ENCODE results near the gene SPO11.

Gene SPO11

GRCh38 chr20:57312138-57312537 is 17.5 kb upstream of the SPO11 start:
- no peak for DNase-seq

GRCh38 chr20:57313230-57313629 is 16.4 kb upstream of the SPO11 start:
- no peak for DNase-seq

DNA sequence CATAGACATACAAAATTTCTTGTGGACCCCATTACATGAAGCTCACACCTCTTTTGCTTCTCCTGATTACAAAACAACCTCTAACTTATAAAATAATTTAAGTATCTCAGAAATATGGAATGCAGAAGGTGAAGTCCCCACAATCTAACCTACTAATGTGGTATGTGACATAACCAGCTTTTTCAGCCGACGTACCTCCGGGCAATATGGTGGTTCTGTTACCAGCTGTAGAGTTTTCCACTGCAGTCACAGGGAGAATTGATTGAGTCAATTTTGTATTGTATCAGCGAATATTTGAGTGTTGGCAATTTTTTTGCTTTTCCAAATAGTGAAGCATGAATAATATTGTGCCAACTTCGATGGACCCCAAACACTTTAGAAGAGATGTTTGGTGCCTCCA is 15.7 kb upstream of the SPO11 start:
- no peak for DNase-seq

DNA sequence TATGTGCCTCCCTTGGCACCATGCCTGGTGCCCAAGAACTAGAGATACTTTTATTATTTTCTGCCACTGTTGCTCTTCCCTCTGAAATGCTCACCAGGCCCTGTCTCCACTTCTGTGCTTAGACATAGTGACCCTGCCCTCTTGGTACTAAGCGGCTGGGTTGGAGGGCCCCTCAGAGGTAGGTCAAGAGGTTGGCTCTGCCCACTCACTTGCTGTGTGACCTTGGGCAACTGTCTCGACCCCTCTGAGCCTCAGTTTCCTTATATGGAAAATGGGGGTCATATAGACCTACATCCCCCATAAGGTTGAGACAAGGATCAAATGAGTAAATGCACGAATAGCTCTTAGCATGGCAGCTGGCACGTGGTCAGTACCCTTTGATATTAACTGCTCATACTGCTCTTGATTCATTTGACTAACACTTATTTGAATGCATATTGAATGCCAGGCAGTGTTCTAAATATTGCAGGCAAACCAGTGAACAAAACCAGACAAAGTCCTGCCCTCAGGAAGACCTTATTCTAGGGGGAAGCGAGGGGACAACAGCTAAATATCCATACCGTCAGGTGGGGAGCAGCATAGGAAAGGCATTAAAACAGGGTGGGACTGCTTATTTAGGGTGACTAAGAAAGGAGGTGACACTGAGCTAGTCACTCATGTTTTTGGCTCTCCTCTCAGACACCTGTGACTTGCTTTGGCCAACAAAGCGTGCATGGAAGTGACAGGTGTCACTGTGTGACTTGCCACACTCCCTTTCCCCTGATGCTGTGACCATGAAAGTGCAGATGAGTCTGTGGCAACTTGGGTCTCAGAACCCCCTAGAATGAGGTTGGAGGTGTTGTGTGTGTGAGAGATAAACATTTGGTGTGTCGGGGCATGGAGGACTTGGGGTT is 14.3 kb upstream of the SPO11 start:
- no peak for DNase-seq

DNA sequence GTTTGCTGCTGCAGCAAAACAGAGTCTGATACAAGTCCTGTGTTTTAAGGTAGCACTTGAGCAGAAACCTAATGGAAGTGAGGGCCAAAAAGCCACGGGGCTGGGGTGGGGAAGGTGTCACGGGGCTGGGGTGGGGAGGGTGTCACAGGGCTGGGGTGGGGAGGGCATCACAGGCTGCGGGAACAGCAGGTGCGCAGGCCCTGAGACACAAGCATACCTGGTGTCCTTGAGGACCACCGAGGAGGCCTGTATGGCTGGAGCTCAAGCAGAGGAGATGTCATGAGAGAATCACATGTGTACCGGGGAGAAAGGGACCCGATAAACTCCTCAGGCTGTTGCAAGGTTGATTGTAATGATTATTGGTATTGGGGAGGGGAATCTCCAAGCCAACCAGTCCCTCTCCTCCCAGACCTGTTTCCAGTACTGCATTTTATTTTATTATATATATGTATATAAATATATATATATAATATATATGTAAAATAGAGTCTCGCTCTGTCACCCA is 13.6 kb upstream of the SPO11 start:
- DNase-seq = no peak

DNA sequence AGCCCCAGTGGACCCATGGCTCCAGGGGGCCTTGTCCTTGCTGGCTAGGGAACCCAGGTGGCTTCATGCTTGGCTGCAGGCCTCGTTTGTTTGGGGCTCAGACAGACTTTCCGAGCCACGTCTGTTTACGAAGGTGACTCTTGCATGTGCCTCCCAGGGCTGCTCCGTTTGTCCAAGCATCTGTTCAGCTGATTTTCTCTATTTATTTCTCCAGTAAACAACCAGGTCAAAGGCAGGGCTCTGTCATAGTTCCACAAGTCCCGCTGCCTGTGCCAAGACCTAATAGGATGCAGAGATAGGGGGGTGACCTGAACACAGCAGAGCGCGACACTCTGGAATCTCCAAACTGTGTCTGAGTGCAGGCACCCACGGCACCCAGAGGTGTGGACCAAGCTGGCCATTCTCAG is 12.8 kb upstream of the SPO11 start:
- no peak for DNase-seq

GRCh38 chr20:57317316-57317788 is 12.3 kb upstream of the SPO11 start:
- no peak for DNase-seq

- no peak for DNase-seq
Measured at GRCh38 chr20:57317789-57318371, 11.7 kb upstream of the SPO11 start.

DNA sequence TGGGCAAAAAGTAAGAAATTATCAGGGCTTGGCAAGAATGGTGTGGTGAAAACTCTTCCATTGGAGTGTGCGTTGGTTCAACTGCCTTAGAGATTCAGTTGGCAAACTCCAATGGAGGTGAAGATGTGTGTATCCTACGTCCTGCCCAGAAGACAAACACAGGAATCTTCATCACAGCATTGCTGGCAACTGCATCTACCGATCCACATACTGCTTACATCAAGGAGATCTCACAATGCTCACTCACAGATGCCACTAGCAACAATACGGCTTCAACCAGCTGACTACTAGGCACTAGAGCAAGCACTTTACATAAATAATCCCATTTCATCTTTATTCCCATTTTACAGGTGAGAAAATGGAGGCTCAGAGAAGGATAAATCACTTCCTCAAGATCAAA is 10.0 kb upstream of the SPO11 start:
- no peak for DNase-seq

DNA sequence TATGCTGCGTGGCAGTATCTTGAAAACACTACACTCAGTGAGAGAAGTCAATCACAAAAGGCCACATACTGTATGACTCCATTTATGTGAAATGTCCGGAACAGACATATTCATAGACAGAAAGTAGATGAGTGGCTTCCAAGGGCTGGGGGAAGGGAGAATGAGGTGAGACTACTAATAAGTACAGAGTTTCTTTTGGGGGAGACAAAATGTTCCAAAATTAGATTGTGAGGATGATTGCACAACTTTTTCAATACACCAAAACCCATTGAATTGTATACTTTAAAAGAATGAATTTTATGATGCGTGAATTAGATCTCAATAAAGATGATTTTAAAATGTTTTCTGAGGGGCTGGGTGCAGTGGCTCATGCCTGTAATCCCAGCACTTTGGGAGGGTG is 9.2 kb upstream of the SPO11 start:
- no peak for DNase-seq

DNA sequence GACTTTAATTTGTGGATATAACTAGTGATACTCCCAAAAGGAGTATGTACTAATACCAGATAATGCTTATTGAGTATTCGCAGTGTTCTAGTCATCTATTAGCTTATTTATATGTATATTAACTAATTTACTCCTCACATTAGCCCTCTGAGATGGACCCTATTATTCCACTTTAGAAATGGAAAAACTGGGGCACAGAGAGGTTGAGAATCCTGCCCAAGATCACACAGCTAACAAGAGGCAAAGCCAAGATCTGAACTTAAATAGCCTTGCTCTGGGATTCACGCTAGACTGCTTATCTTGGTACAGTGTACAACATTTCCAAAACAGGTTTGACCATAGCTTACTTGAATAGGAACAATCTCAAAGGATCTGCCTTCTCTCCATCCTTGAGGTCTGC is 8.5 kb upstream of the SPO11 start:
- no peak for DNase-seq

DNA sequence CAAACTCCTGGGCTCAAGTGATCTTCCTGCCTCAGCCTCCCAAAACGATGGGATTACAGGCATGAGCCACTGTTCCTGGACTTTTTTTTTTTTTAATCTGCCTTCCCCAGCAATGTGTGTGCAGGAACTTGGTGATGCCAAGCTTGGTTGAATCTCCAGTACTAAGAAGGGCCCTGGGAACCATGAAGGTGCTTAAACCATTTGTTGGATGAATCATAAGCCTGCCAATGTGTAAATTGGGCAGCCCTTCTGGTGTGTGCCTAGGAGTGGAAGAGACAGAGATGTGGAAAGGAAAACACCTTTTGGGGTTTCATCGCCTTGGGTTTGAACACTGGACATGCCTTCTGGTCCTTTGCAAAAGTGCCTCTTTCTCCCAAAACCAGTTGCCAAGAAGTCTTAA is 7.1 kb upstream of the SPO11 start:
- no peak for DNase-seq

- DNase-seq = no peak
Measured at GRCh38 chr20:57323034-57323433, 6.6 kb upstream of the SPO11 start.

GRCh38 chr20:57325632-57326356 is 3.8 kb upstream of the SPO11 start:
- DNase-seq = no peak

GRCh38 chr20:57326667-57327455 is 2.7 kb upstream of the SPO11 start:
- no peak for DNase-seq

GRCh38 chr20:57327820-57328219 is 1.8 kb upstream of the SPO11 start:
- no peak for DNase-seq

DNA sequence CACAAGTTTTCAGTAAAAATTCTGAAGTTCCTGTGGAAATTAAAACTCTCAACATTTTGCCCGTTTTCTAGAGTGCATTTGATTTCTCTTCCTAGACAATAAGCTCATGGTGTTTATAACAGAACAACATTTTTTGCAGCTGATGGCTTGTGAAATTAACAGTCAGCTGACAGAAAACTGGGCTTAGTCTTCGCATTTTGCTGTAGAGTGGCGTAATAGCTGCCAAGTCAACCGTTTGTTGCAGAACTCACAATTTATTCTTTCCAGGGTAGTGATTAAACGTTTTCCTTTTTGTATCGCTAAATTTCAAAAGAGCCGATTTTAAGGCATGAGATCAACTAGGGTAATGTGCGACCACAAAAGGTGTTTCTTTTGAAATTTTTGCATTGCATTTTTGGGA is 1.4 kb downstream of the SPO11 start:
- no peak for DNase-seq

- no peak for DNase-seq
Measured at GRCh38 chr20:57332105-57333089, 2.8 kb downstream of the SPO11 start.

- no peak for DNase-seq
Measured at GRCh38 chr20:57335392-57335791, 5.8 kb downstream of the SPO11 start.

DNA sequence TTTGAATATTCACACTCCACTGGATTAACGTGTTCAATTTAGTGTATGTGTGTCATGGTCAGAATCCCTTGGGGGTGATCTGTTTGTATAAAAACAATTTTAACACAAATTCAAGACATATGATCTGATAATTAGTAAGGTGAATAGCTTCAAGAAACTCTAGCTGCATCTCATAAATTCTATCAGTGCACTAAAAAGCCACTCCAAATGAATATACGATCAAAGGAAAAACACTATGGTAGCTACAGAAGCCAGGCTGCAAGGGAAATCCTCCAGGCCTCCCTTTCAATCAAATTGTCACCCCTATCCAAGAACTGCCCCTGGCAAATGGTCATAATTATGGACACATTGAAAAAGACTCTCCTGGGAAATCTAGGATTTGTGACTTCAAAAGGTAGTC is 12.1 kb downstream of the SPO11 start:
- no peak for DNase-seq

DNA sequence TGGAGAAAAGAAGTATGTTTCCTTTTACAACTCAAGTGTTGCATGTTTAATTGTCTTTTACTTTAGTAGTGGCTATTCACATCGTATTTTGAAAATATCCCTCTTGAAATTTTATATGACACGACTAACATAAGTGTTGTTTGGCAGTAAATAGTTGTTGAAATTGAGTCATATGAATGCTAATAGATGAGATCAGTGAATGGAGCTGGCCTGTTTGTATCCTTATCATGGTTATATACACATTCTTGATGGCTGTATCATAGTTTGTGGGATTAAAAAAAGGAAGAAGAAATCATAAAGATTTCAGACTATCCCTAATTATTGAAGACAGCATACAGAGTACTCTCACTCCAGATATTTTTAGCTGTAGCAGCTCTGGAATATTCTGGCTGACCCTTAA is 13.2 kb downstream of the SPO11 start:
- DNase-seq = no peak

DNA sequence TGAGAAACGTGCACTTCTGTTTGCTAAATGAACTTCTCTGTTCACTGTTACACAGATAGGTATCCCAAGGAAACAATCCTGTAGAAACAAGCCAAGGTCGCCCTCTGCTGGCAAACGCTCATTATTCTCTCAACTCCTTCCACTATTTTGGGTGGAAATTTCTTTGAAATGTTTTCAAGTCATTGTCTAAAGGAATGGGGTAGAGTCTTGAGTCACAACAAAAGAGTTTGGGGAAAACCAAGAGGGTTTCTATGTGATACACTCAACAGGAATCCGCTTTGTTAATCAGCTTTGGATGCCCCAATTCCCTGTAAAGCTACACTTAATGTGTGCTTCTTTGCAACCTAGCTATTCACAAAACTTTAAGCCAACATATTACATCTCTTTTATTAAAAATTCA is 16.9 kb downstream of the SPO11 start:
- peak; percentile 41 for DNase-seq

All from KG1 (cell line).